Sigmoid colon (tissue), 7 donors: ENCODE data around the gene FANCB. TPM values are rescaled to one million over a fixed set of nuclear protein-coding genes. Genes with fewer than 3 reads are reported as not detected.

Experiments
- DNase-seq: peaks from one replicate; pipeline ENCODE4 v3.0.0-alpha.2; 2019
- H3K27ac ChIP-seq, 4 donors: fragments of 200-600 bp; sonication (generic); one replicate each; pipeline ENCODE4 v1.5.1; 2016 to 2019; ENCODE audit warnings: mild to moderate bottlenecking in 1 of 4
- H3K27me3 ChIP-seq, 3 donors: fragments of 200-600 bp; sonication (generic); one replicate each; pipeline ENCODE4 v1.5.1; 2019; ENCODE audit warnings: mild to moderate bottlenecking in 1 of 3
- H3K36me3 ChIP-seq, 4 donors: fragments of 200-600 bp; sonication (generic); one replicate each; pipeline ENCODE4 v1.5.1; 2016 to 2019
- H3K4me1 ChIP-seq, 4 donors: fragments of 200-600 bp; sonication (generic); one replicate each; pipeline ENCODE4 v1.5.1; 2017 to 2019
- H3K4me3 ChIP-seq, 4 donors: fragments of 200-600 bp; sonication (generic); one replicate each; pipeline ENCODE4 v1.5.1; 2017 to 2019; ENCODE audit warnings: mild to moderate bottlenecking in 2 of 4, moderate library complexity in 1 of 4
- H3K9me3 ChIP-seq, 4 donors: fragments of 200-600 bp in 3 of 4; sonication (generic) in 3 of 4; one replicate each; pipeline versions ENCODE4 v1.5.1 to v1.6.1; 2013 to 2019
- CTCF ChIP-seq, 4 experiments: fragments of 450-650 bp in 3 of 4; fragments of 200-600 bp in 1 of 4; IDR thresholded peaks; one replicate each; pipeline ENCODE4 v1.5.1; 2016 to 2019; ENCODE audit warnings: antibody characterized with exemption in 4 of 4, mild to moderate bottlenecking in 3 of 4, moderate library complexity in 2 of 4
- EP300 ChIP-seq, 4 donors: sonication (generic); formaldehyde crosslinking; IDR thresholded peaks; one replicate each; pipeline ENCODE4 v1.6.1; 2017; ENCODE audit warnings: antibody characterized with exemption in 4 of 4
- POLR2A ChIP-seq, 2 donors: fragments of 450-650 bp; IDR thresholded peaks; one replicate each; pipeline ENCODE4 v1.6.1; 2016; ENCODE audit warnings: antibody characterized with exemption in 2 of 2, mild to moderate bottlenecking in 2 of 2, moderate library complexity in 2 of 2
- POLR2AphosphoS5 ChIP-seq, 4 donors: sonication (generic); formaldehyde crosslinking; IDR thresholded peaks; one replicate each; pipeline ENCODE4 v1.6.1; 2017; ENCODE audit warnings: antibody characterized with exemption in 4 of 4
- WGBS, 2 donors: extraction: QIAGEN DNeasy Blood & Tissue Kit; methylation state at CpG; one replicate each; pipeline ENCODE4 v1.1.7; 2013; 5-methylcytosine and 5-hydroxymethylcytosine counted together
- intact Hi-C: fragments of 100-400 bp; cut with DNase I; formaldehyde crosslinking; loops from one replicate; pipeline ENCODE4 v1.15.1; 2023
- polyA plus RNA-seq, 3 donors: library from polyadenylated mRNA; stranded (reverse); fragments of 200-250 nt; gene quantifications; one replicate each; pipeline ENCODE4 v1.2.3, GENCODE V29; 2013
- total RNA-seq, 4 donors: library from RNA; depleted of rRNA; stranded (reverse); fragments of >200 nt; gene quantifications; one replicate each; pipeline ENCODE4 v1.1.0, GENCODE V29; 2016
- donor health status: healthy with polysubstance abuse.
- donor health status: Bipolar disorder and iron deficiency.
- donor health status: healthy.

The FANCB gene
- total and polyA plus RNA-seq, 7 donors = under 0.01 to 4.4 (median 1.4) TPM

DNA sequence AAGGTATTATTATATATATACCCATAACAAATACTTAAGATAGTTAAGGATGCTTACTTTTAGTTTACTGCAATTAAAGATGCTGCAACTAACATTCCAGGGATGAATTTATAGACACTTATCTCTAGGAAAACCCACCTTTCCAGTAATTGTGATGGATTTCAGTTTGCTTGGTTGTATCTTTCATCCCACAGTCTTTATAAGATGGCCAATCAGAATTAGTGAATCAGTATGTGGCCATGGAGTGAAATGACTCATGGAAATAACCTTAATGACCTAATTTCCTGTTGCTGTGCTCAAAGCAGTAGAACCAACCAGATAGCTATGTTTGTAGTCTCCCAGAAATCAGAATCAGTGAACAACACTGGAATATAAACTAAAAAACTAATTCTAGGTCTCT lies 26.7 kb upstream of the FANCB start:
- no peak overlapping the region for H3K27ac ChIP-seq
- TF ChIP-seq POLR2AphosphoS5 (IDR thresholded peaks at IDR 0.05) (no peak), EP300 (IDR thresholded peaks at IDR 0.05) (no peak), CTCF (IDR thresholded peaks at IDR 0.05) (no peak), POLR2A (IDR thresholded peaks at IDR 0.05) (no peak)
- no peaks in the 10 kb centered on the region for H3K4me1 ChIP-seq
- H3K27me3 ChIP-seq = no peaks in the 10 kb centered on the region
- no peaks in the 10 kb centered on the region for H3K36me3 ChIP-seq
- no peak overlapping the region for H3K4me3 ChIP-seq
- no peak for DNase-seq
- intact Hi-C loops = no loop called here
- no peaks in the 10 kb centered on the region for H3K9me3 ChIP-seq

GRCh38 chrX:14897042-14897441 lies 24.2 kb upstream of the FANCB start:
- 91 to 92% methylated on average over 2 of the region's 2 CpGs for WGBS, 2 donors
- no peaks in the 10 kb centered on the region for H3K9me3 ChIP-seq
- TF ChIP-seq EP300 (IDR thresholded peaks at IDR 0.05) = no peak
- no peak for TF ChIP-seq CTCF (IDR thresholded peaks at IDR 0.05)
- TF ChIP-seq POLR2A (IDR thresholded peaks at IDR 0.05) = no peak
- TF ChIP-seq POLR2AphosphoS5 (IDR thresholded peaks at IDR 0.05) = no peak
- intact Hi-C loops = no loop called here
- H3K4me3 ChIP-seq = no peak overlapping the region
- H3K4me1 ChIP-seq = no peaks in the 10 kb centered on the region
- H3K36me3 ChIP-seq = no peaks in the 10 kb centered on the region
- no peaks in the 10 kb centered on the region for H3K27me3 ChIP-seq
- no peak for DNase-seq
- H3K27ac ChIP-seq = no peak overlapping the region

DNA sequence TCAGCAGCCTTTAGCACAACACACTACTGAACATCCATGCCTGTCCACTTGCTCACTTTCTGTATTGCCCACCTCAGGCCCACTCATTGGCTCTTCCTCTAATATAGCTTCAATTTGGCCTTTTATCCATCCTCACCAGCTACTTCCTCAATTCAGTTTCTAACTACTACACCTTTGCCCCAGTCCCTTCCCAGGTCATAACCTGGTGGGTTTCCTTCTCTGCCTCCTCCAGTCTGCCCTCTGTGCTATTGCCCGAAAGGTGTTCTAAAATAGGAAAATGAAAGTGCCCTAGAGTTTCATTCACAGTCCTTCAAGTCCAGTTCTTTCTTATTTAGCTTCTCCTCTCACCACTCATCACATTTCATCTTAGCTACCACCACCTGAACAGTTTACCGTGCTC lies 23.4 kb upstream of the FANCB start:
- 85 to 93% methylated on average over 2 of the region's 2 CpGs for WGBS, 2 donors

GRCh38 chrX:14886252-14886651 lies 13.4 kb upstream of the FANCB start:
- no peak for DNase-seq
- 90 to 95% methylated on average over 3 of the region's 3 CpGs for WGBS, 2 donors
- TF ChIP-seq POLR2AphosphoS5 (IDR thresholded peaks at IDR 0.05) (no peak), POLR2A (IDR thresholded peaks at IDR 0.05) (no peak), CTCF (IDR thresholded peaks at IDR 0.05) (no peak), EP300 (IDR thresholded peaks at IDR 0.05) (no peak)

More for the DNA sequence above, 23.4 kb upstream of the FANCB start:
- Histone ChIP-seq H3K36me3 (no peaks in the 10 kb centered on the region), H3K27ac (no peak overlapping the region), H3K27me3 (no peaks in the 10 kb centered on the region), H3K9me3 (no peaks in the 10 kb centered on the region), H3K4me3 (no peak overlapping the region), H3K4me1 (no peaks in the 10 kb centered on the region)
- intact Hi-C loops = no loop called here
- TF ChIP-seq CTCF (IDR thresholded peaks at IDR 0.05) (no peak), POLR2A (IDR thresholded peaks at IDR 0.05) (no peak), EP300 (IDR thresholded peaks at IDR 0.05) (no peak), POLR2AphosphoS5 (IDR thresholded peaks at IDR 0.05) (no peak)
- DNase-seq = no peak

GRCh38 chrX:14884714-14885113 lies 11.8 kb upstream of the FANCB start:
- WGBS, 2 donors = 81 to 88% methylated on average over 1 of the region's 1 CpG

More at GRCh38 chrX:14886252-14886651, 13.4 kb upstream of the FANCB start:
- Histone ChIP-seq H3K36me3 (no peaks in the 10 kb centered on the region), H3K4me3 (no peak overlapping the region), H3K27me3 (no peaks in the 10 kb centered on the region), H3K4me1 (no peaks in the 10 kb centered on the region), H3K9me3 (no peaks in the 10 kb centered on the region), H3K27ac (no peak overlapping the region)
- intact Hi-C loops = no loop called here

More at GRCh38 chrX:14884714-14885113, 11.8 kb upstream of the FANCB start:
- Histone ChIP-seq H3K9me3 (no peaks in the 10 kb centered on the region), H3K4me1 (no peaks in the 10 kb centered on the region), H3K4me3 (no peak overlapping the region), H3K27me3 (no peaks in the 10 kb centered on the region), H3K36me3 (no peaks in the 10 kb centered on the region), H3K27ac (no peak overlapping the region)
- TF ChIP-seq CTCF (IDR thresholded peaks at IDR 0.05) (no peak), EP300 (IDR thresholded peaks at IDR 0.05) (no peak), POLR2A (IDR thresholded peaks at IDR 0.05) (no peak), POLR2AphosphoS5 (IDR thresholded peaks at IDR 0.05) (no peak)
- intact Hi-C loops = no loop called here
- no peak for DNase-seq
